Measurements from ENCODE around the gene TUFT1. TPM values are rescaled to one million over a fixed set of nuclear protein-coding genes. Genes with fewer than 3 reads are reported as not detected.

TUFT1 gene
- total RNA-seq, 1 donor from 2014 or later = 17.3 TPM

DNA sequence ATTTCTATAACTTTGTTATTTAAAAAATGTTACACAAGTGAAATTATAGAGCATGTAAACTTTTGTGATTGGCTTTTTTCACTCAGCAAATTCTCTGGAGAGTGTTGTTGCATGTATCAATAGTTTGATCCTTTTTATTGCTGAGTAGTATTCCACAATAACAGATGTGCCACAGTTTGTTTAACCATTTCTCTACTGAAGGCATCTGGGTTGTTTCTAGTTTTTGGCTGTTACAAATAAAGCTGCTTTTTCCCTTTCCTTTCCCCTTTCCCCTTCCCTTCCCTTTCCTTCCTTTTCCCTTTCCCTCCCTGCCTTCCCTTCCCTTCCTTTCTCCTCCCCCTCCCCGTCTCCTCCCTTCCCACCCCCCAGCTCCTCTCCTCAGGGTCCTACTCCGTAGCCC is 15.9 kb downstream of the TUFT1 start:
- no peaks in the 10 kb centered on the region for H3K27me3 Mint-ChIP-seq (ENCODE audit: low read depth)
- no peak for TF ChIP-seq CTCF (IDR thresholded peaks at IDR 0.05; ENCODE audit: unreplicated experiment)
- no peak for DNase-seq (ENCODE audit: low spot score in 2 of 2, unreplicated experiment in 2 of 2)
- H3K4me1 Mint-ChIP-seq = peaks cover 8% of the 10 kb centered on the region
- H3K4me3 Mint-ChIP-seq = no peak overlapping the region
- H3K27ac Mint-ChIP-seq = no peak overlapping the region
- H3K36me3 Mint-ChIP-seq = peaks cover 3% of the 10 kb centered on the region
- no peaks in the 10 kb centered on the region for H3K9me3 Mint-ChIP-seq

GRCh38 chr1:151562661-151563060 is 22.6 kb downstream of the TUFT1 start:
- Mint-ChIP-seq H3K27me3 (ENCODE audit: low read depth) (no peaks in the 10 kb centered on the region), H3K4me1 (no peaks in the 10 kb centered on the region), H3K9me3 (no peaks in the 10 kb centered on the region), H3K36me3 (peaks cover 20% of the 10 kb centered on the region), H3K4me3 (no peak overlapping the region), H3K27ac (no peak overlapping the region)
- TF ChIP-seq CTCF (IDR thresholded peaks at IDR 0.05; ENCODE audit: unreplicated experiment) = no peak
- no peak for DNase-seq (ENCODE audit: low spot score in 2 of 2, unreplicated experiment in 2 of 2)

GRCh38 chr1:151563376-151563775 is 23.3 kb downstream of the TUFT1 start:
- Mint-ChIP-seq H3K36me3 (peaks cover 24% of the 10 kb centered on the region), H3K4me3 (no peak overlapping the region), H3K9me3 (no peaks in the 10 kb centered on the region), H3K27ac (no peak overlapping the region), H3K27me3 (ENCODE audit: low read depth) (no peaks in the 10 kb centered on the region), H3K4me1 (no peaks in the 10 kb centered on the region)
- no peak for DNase-seq (ENCODE audit: low spot score in 2 of 2, unreplicated experiment in 2 of 2)
- TF ChIP-seq CTCF (IDR thresholded peaks at IDR 0.05; ENCODE audit: unreplicated experiment) = no peak

DNA sequence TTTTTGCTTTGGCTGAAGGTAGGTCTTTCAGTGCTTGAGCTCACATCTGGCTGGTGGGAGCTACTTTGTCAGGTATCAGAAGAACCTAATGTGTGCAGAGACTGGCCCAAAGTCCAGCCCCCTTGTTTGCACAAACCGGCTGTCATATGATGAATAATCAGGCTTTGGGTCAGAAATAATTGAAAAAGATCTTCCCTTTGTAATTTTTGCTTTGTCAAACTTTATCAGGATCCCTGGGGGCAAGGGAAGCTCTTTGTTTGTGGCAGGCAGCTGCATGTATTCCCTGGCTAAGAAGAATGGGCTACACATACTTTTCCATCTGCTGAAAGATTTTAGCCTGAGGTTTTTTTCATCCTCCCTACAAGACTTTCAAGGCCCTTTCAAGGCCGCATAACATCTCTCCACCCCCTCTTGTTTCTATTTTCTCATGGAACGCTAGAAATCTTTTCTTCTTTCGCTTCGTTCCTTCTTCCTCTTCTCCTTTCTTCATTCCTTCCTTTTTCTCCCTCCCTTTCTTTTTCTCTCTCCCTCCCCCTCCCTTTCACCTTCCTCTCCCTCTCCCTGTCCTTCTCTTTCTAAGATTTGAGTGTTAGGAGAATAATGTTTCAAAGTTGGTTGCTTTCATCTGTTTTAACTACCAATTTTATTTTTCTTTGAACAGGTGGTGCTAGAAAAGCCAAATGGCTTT is 25.5 kb downstream of the TUFT1 start:
- Mint-ChIP-seq H3K9me3 (no peaks in the 10 kb centered on the region), H3K4me3 (no peak overlapping the region), H3K27ac (no peak overlapping the region), H3K36me3 (peaks cover 31% of the 10 kb centered on the region), H3K4me1 (no peaks in the 10 kb centered on the region), H3K27me3 (ENCODE audit: low read depth) (no peaks in the 10 kb centered on the region)
- DNase-seq (ENCODE audit: low spot score in 2 of 2, unreplicated experiment in 2 of 2) = no peak
- no peak for TF ChIP-seq CTCF (IDR thresholded peaks at IDR 0.05; ENCODE audit: unreplicated experiment)

DNA sequence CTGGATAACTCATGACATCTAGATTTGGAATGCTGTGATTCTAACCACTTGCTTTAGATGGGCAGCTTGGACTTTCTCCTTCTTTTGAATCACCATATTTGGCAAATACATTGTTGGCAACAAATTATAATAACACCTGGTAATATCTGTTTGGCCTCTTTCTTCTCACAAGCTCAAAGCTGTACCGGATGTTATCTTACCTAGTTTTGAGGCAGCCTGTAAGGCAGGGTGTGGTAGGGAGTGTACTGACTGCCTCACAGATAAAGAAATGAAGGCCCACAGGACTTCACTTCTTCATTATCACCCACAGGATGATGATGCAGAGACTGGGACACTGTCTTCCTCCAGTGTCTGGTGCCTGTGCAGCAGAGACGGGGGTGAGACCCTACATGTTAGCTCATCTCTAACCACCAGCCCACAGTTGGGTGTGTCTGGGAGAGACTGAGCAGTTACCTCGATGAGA is 28.5 kb downstream of the TUFT1 start:
- TF ChIP-seq CTCF (IDR thresholded peaks at IDR 0.05; ENCODE audit: unreplicated experiment) = no peak
- H3K4me1 Mint-ChIP-seq = no peaks in the 10 kb centered on the region
- H3K27me3 Mint-ChIP-seq (ENCODE audit: low read depth) = no peaks in the 10 kb centered on the region
- no peaks in the 10 kb centered on the region for H3K9me3 Mint-ChIP-seq
- H3K4me3 Mint-ChIP-seq = no peak overlapping the region
- H3K27ac Mint-ChIP-seq = no peak overlapping the region
- no peak for DNase-seq (ENCODE audit: low spot score in 2 of 2, unreplicated experiment in 2 of 2)
- H3K36me3 Mint-ChIP-seq = peaks cover 31% of the 10 kb centered on the region
